GM23338 (cell line): Measurements from ENCODE around the gene KLHL28. TPM values are rescaled to one million over a fixed set of nuclear protein-coding genes. Genes with fewer than 3 reads are reported as not detected.

Source experiments
- ATAC-seq: fragments of 200-7000 bp; cut with Tn5 transposase; 3 replicates; pipeline ENCODE4 v1.9.1; 2020
- DNase-seq: peaks from one replicate; pipeline ENCODE4 v3.0.0-alpha.2; 2015; ENCODE audit warnings: low spot score
- H2AFZ ChIP-seq: fragments of 200-600 bp; sonication (generic); 2 replicates; pipeline ENCODE4 v1.8.0; 2016; ENCODE audit warnings: antibody characterized with exemption, mild to moderate bottlenecking, moderate library complexity
- H3F3A ChIP-seq: fragments of 200-600 bp; sonication (generic); replicated peaks from 2 replicates; pipeline ENCODE4 v1.8.0; 2017; ENCODE audit warnings: antibody characterized with exemption, mixed run types, low read depth
- H3K27ac ChIP-seq: fragments of 200-600 bp; sonication (generic); 2 replicates; pipeline ENCODE4 v1.6.1; 2016; ENCODE audit warnings: low read depth
- H3K27me3 ChIP-seq: fragments of 200-600 bp; sonication (generic); 2 replicates; pipeline ENCODE4 v1.8.0; 2016; ENCODE audit warnings: mild to moderate bottlenecking, mixed run types, moderate library complexity; ENCODE audit not compliant: insufficient read depth
- H3K36me3 ChIP-seq: fragments of 200-600 bp; sonication (generic); 2 replicates; pipeline ENCODE4 v1.8.0; 2016; ENCODE audit warnings: mild to moderate bottlenecking; ENCODE audit not compliant: insufficient read depth
- H3K4me1 ChIP-seq: fragments of 200-600 bp; sonication (generic); 2 replicates; pipeline ENCODE4 v1.8.0; 2016; ENCODE audit warnings: mild to moderate bottlenecking, moderate library complexity; ENCODE audit not compliant: insufficient read depth
- H3K4me2 ChIP-seq: fragments of 200-600 bp; sonication (generic); 2 replicates; pipeline ENCODE4 v1.7.1; 2017; ENCODE audit warnings: mixed run types
- H3K4me3 ChIP-seq: fragments of 200-600 bp; sonication (generic); 2 replicates; pipeline ENCODE4 v1.6.1; 2016; ENCODE audit warnings: mixed run types
- H3K79me2 ChIP-seq: fragments of 200-600 bp; sonication (generic); replicated peaks from 2 replicates; pipeline ENCODE4 v1.8.0; 2017; ENCODE audit warnings: mild to moderate bottlenecking; ENCODE audit not compliant: insufficient read depth
- H3K9me2 ChIP-seq: fragments of 200-600 bp; sonication (generic); 2 replicates; pipeline ENCODE4 v1.8.0; 2017; ENCODE audit not compliant: insufficient read depth
- H4K20me1 ChIP-seq: fragments of 200-600 bp; sonication (generic); replicated peaks from 2 replicates; pipeline ENCODE4 v1.8.0; 2017; ENCODE audit warnings: mild to moderate bottlenecking; ENCODE audit not compliant: insufficient read depth
- H3K27ac Mint-ChIP-seq: 2 replicates; pipeline ENCODE4 v1.8.0; 2020; ENCODE audit warnings: inconsistent platforms, mild to moderate bottlenecking, moderate library complexity, mixed read lengths
- H3K27me3 Mint-ChIP-seq: 3 replicates; pipeline ENCODE4 v1.8.0; 2022; ENCODE audit warnings: low read depth, mild to moderate bottlenecking, moderate library complexity, mixed read lengths, inconsistent platforms; ENCODE audit not compliant: insufficient read depth, poor library complexity
- H3K36me3 Mint-ChIP-seq: 3 replicates; pipeline ENCODE4 v1.8.0; 2021; ENCODE audit warnings: low read depth, mild to moderate bottlenecking, inconsistent platforms, moderate library complexity, mixed read lengths
- H3K4me1 Mint-ChIP-seq: 3 replicates; pipeline ENCODE4 v1.8.0; 2020; ENCODE audit warnings: mild to moderate bottlenecking, inconsistent platforms, mixed read lengths
- H3K4me3 Mint-ChIP-seq: 3 replicates; pipeline ENCODE4 v1.8.0; 2021; ENCODE audit warnings: moderate library complexity, mild to moderate bottlenecking, inconsistent platforms, mixed read lengths
- H3K9me3 Mint-ChIP-seq: 3 replicates; pipeline ENCODE4 v1.8.0; 2020; ENCODE audit warnings: moderate library complexity, mild to moderate bottlenecking, inconsistent platforms, mixed read lengths
- CREB1 ChIP-seq: fragments of 250-450 bp; sonication (Bioruptor Pico); IDR thresholded peaks from 2 replicates; pipeline ENCODE4 v1.5.0; 2020; ENCODE audit warnings: low read depth, mild to moderate bottlenecking, moderate library complexity
- CTCF ChIP-seq, 2 experiments: fragments of 200-600 bp in 1 of 2; sonication (generic) in 1 of 2; conservative IDR thresholded peaks; 2 replicates each; pipeline versions ENCODE4 v1.5.1 to v1.6.1; 2016 to 2017; ENCODE audit warnings: antibody characterized with exemption in 2 of 2, low read depth in 2 of 2, mild to moderate bottlenecking in 2 of 2, moderate library complexity in 1 of 2
- EZH2 ChIP-seq: fragments of 200-600 bp; sonication (generic); IDR thresholded peaks from one replicate; pipeline ENCODE4 v1.8.0; 2017; ENCODE audit warnings: antibody characterized with exemption, mild to moderate bottlenecking, low read depth; ENCODE audit not compliant: unreplicated experiment
- EZH2phosphoT487 ChIP-seq: fragments of 200-600 bp; sonication (generic); IDR thresholded peaks from one replicate; pipeline ENCODE4 v1.8.1; 2018; ENCODE audit warnings: antibody characterized with exemption; ENCODE audit not compliant: unreplicated experiment
- JUNB ChIP-seq: IDR thresholded peaks from one replicate; pipeline ENCODE4 v1.6.1; 2016; ENCODE audit warnings: antibody characterized with exemption; ENCODE audit not compliant: unreplicated experiment
- NANOG ChIP-seq: IDR thresholded peaks from 2 replicates; pipeline ENCODE4 v1.6.1; 2016; ENCODE audit warnings: antibody characterized with exemption, borderline replicate concordance
- POLR2AphosphoS5 ChIP-seq: IDR thresholded peaks from 2 replicates; pipeline ENCODE4 v1.6.1; 2016; ENCODE audit warnings: antibody characterized with exemption, low read depth
- STAT1 ChIP-seq: IDR thresholded peaks from one replicate; pipeline ENCODE4 v1.6.1; 2016; ENCODE audit warnings: antibody characterized with exemption; ENCODE audit not compliant: unreplicated experiment
- ZNF114 ChIP-seq: fragments of 250-450 bp; sonication (Bioruptor Pico); IDR thresholded peaks from 2 replicates; pipeline ENCODE4 v1.5.0; 2020; ENCODE audit warnings: mild to moderate bottlenecking, moderate library complexity
- ZNF331 ChIP-seq: fragments of 250-450 bp; sonication (Bioruptor Pico); IDR thresholded peaks from 2 replicates; pipeline ENCODE4 v1.5.0; 2020; ENCODE audit warnings: low read depth, mild to moderate bottlenecking, moderate library complexity
- polyA plus RNA-seq: library from polyadenylated mRNA; unstranded; fragments of >200 nt; fragmentation: Nextera tagmentation; extraction: Ambion mirVana; gene quantifications from 2 replicates; pipeline ENCODE4 v1.2.1, GENCODE V29; 2016
- total RNA-seq: library from RNA; depleted of rRNA; stranded (reverse); fragments of >200 nt; shearing (Covaris generic); gene quantifications from 2 replicates; pipeline ENCODE4 v1.2.3, GENCODE V29; 2014
- TF ChIP-seq, protein P1 (sequence below): fragments of 250-450 bp; sonication (Bioruptor Pico); IDR thresholded peaks from 2 replicates; pipeline ENCODE4 v1.5.0; 2020; ENCODE audit warnings: mild to moderate bottlenecking, moderate library complexity
- TF ChIP-seq, protein P2 (sequence below): IDR thresholded peaks from 2 replicates; pipeline ENCODE4 v1.6.1; 2016; ENCODE audit warnings: antibody characterized with exemption
- TF ChIP-seq, protein P3 (sequence below): IDR thresholded peaks from one replicate; pipeline ENCODE4 v1.6.1; 2018; ENCODE audit warnings: antibody characterized with exemption; ENCODE audit not compliant: unreplicated experiment

Gene KLHL28
- total and polyA plus RNA-seq, 2 experiments from 2014 or later: 7.7 to 10.6 TPM

DNA sequence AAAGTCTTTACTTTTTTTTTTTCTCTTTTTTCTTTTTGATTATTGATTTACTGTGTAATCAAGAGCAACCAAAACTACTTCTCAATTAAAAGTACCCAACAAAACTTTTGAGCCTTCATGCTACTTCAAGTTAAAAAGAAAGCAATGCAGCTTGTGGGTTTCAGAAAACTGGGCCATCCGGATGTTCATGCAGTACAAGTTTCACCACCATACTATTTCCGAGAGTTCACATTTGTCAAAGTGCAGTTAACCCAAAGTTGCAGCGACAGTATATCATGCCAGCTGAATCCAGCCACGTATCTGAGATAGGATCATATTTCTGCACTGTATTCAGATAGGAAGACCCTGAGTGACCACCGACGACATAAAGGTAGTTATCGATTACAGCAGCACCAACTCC is 33.0 kb downstream of the KLHL28 start:
- H3K27ac ChIP-seq: no peak overlapping the region
- no peaks in the 10 kb centered on the region; the same call in 1 of the 2 replicates for H4K20me1 ChIP-seq
- no peaks in the 10 kb centered on the region for H3K27me3 Mint-ChIP-seq
- no peak for ATAC-seq
- H3F3A ChIP-seq: no peaks in the 10 kb centered on the region
- no peak overlapping the region for H3K4me3 ChIP-seq
- H3K4me2 ChIP-seq: no peak overlapping the region
- no peaks in the 10 kb centered on the region for H3K9me2 ChIP-seq
- H3K27me3 ChIP-seq: no peaks in the 10 kb centered on the region
- no peaks in the 10 kb centered on the region for H3K4me1 ChIP-seq
- no peak for DNase-seq
- TF ChIP-seq POLR2AphosphoS5 (no peak), EZH2phosphoT487 (no peak), CTCF (conservative IDR thresholded peaks at IDR 0.05; ENCODE audit: low read depth in 2 of 2) (no peak), STAT1 (no peak), ZNF114 (CRISPR knock-in tag) (no peak), NANOG (no peak), ZNF331 (CRISPR knock-in tag) (no peak), EZH2 (no peak), JUNB (no peak), CREB1 (no peak)
- TF ChIP-seq, protein P1, sequence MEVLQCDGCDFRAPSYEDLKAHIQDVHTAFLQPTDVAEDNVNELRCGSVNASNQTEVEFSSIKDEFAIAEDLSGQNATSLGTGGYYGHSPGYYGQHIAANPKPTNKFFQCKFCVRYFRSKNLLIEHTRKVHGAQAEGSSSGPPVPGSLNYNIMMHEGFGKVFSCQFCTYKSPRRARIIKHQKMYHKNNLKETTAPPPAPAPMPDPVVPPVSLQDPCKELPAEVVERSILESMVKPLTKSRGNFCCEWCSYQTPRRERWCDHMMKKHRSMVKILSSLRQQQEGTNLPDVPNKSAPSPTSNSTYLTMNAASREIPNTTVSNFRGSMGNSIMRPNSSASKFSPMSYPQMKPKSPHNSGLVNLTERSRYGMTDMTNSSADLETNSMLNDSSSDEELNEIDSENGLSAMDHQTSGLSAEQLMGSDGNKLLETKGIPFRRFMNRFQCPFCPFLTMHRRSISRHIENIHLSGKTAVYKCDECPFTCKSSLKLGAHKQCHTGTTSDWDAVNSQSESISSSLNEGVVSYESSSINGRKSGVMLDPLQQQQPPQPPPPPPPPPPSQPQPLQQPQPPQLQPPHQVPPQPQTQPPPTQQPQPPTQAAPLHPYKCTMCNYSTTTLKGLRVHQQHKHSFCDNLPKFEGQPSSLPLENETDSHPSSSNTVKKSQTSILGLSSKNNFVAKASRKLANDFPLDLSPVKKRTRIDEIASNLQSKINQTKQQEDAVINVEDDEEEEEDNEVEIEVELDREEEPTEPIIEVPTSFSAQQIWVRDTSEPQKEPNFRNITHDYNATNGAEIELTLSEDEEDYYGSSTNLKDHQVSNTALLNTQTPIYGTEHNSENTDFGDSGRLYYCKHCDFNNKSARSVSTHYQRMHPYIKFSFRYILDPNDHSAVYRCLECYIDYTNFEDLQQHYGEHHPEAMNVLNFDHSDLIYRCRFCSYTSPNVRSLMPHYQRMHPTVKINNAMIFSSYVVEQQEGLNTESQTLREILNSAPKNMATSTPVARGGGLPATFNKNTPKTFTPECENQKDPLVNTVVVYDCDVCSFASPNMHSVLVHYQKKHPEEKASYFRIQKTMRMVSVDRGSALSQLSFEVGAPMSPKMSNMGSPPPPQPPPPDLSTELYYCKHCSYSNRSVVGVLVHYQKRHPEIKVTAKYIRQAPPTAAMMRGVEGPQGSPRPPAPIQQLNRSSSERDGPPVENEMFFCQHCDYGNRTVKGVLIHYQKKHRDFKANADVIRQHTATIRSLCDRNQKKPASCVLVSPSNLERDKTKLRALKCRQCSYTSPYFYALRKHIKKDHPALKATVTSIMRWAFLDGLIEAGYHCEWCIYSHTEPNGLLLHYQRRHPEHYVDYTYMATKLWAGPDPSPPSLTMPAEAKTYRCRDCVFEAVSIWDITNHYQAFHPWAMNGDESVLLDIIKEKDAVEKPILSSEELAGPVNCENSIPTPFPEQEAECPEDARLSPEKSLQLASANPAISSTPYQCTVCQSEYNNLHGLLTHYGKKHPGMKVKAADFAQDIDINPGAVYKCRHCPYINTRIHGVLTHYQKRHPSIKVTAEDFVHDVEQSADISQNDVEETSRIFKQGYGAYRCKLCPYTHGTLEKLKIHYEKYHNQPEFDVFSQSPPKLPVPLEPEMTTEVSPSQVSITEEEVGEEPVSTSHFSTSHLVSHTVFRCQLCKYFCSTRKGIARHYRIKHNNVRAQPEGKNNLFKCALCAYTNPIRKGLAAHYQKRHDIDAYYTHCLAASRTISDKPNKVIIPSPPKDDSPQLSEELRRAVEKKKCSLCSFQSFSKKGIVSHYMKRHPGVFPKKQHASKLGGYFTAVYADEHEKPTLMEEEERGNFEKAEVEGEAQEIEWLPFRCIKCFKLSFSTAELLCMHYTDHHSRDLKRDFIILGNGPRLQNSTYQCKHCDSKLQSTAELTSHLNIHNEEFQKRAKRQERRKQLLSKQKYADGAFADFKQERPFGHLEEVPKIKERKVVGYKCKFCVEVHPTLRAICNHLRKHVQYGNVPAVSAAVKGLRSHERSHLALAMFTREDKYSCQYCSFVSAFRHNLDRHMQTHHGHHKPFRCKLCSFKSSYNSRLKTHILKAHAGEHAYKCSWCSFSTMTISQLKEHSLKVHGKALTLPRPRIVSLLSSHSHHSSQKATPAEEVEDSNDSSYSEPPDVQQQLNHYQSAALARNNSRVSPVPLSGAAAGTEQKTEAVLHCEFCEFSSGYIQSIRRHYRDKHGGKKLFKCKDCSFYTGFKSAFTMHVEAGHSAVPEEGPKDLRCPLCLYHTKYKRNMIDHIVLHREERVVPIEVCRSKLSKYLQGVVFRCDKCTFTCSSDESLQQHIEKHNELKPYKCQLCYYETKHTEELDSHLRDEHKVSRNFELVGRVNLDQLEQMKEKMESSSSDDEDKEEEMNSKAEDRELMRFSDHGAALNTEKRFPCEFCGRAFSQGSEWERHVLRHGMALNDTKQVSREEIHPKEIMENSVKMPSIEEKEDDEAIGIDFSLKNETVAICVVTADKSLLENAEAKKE (CRISPR knock-in tag): no peak
- TF ChIP-seq, protein P2, sequence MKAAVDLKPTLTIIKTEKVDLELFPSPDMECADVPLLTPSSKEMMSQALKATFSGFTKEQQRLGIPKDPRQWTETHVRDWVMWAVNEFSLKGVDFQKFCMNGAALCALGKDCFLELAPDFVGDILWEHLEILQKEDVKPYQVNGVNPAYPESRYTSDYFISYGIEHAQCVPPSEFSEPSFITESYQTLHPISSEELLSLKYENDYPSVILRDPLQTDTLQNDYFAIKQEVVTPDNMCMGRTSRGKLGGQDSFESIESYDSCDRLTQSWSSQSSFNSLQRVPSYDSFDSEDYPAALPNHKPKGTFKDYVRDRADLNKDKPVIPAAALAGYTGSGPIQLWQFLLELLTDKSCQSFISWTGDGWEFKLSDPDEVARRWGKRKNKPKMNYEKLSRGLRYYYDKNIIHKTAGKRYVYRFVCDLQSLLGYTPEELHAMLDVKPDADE: no peak
- TF ChIP-seq, protein P3, sequence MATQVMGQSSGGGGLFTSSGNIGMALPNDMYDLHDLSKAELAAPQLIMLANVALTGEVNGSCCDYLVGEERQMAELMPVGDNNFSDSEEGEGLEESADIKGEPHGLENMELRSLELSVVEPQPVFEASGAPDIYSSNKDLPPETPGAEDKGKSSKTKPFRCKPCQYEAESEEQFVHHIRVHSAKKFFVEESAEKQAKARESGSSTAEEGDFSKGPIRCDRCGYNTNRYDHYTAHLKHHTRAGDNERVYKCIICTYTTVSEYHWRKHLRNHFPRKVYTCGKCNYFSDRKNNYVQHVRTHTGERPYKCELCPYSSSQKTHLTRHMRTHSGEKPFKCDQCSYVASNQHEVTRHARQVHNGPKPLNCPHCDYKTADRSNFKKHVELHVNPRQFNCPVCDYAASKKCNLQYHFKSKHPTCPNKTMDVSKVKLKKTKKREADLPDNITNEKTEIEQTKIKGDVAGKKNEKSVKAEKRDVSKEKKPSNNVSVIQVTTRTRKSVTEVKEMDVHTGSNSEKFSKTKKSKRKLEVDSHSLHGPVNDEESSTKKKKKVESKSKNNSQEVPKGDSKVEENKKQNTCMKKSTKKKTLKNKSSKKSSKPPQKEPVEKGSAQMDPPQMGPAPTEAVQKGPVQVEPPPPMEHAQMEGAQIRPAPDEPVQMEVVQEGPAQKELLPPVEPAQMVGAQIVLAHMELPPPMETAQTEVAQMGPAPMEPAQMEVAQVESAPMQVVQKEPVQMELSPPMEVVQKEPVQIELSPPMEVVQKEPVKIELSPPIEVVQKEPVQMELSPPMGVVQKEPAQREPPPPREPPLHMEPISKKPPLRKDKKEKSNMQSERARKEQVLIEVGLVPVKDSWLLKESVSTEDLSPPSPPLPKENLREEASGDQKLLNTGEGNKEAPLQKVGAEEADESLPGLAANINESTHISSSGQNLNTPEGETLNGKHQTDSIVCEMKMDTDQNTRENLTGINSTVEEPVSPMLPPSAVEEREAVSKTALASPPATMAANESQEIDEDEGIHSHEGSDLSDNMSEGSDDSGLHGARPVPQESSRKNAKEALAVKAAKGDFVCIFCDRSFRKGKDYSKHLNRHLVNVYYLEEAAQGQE: no peak
- H3K4me3 Mint-ChIP-seq: no peak overlapping the region
- H3K9me3 Mint-ChIP-seq: no peaks in the 10 kb centered on the region
- H3K79me2 ChIP-seq: no peaks in the 10 kb centered on the region
- no peak overlapping the region for H2AFZ ChIP-seq
- H3K4me1 Mint-ChIP-seq: no peaks in the 10 kb centered on the region
- H3K36me3 ChIP-seq: no peaks in the 10 kb centered on the region
- no peak overlapping the region for H3K27ac Mint-ChIP-seq
- H3K36me3 Mint-ChIP-seq: no peaks in the 10 kb centered on the region
